Measurements from ENCODE around the gene FREM1.
"Not testable (repeated sequence)": the region's sequence is repeated elsewhere in the genome, so short reads cannot be mapped to it uniquely, and the experiment has no call there.

FREM1 gene

GRCh38 chr9:14909961-14910805 lies at the start of gene FREM1:
Gene FREM1 (minus strand): TSS chr9:14910428. CDS start chr9:14868977, 41,451 bp downstream.
- no peak for DNase-seq (ENCODE audit: low read depth in 2 of 2)

- DNase-seq (ENCODE audit: low read depth in 2 of 2): no peak
These were observed 48.8 kb upstream of the FREM1 start for GRCh38 chr9:14958989-14959388.

- no peak for DNase-seq (ENCODE audit: low read depth in 2 of 2)
These were observed 46.9 kb upstream of the FREM1 start for GRCh38 chr9:14957109-14957508.

GRCh38 chr9:14956208-14956607 lies 46.0 kb upstream of the FREM1 start:
- no peak for DNase-seq (ENCODE audit: low read depth in 2 of 2)

- no peak for DNase-seq (ENCODE audit: low read depth in 2 of 2)
These were observed 35.1 kb upstream of the FREM1 start for GRCh38 chr9:14945351-14945750.

- DNase-seq (ENCODE audit: low read depth in 2 of 2): no peak
These were observed 31.5 kb upstream of the FREM1 start for GRCh38 chr9:14941501-14942405.

- DNase-seq (ENCODE audit: low read depth in 2 of 2): no peak
These were observed 29.1 kb upstream of the FREM1 start for GRCh38 chr9:14939378-14939777.

GRCh38 chr9:14937216-14937615 lies 27.0 kb upstream of the FREM1 start:
- DNase-seq (ENCODE audit: low read depth in 2 of 2): no peak

- DNase-seq (ENCODE audit: low read depth in 2 of 2): no peak
These were observed 26.3 kb upstream of the FREM1 start for GRCh38 chr9:14936491-14936890.

GRCh38 chr9:14935964-14936363 lies 25.7 kb upstream of the FREM1 start:
- no peak for DNase-seq (ENCODE audit: low read depth in 2 of 2)

- DNase-seq (ENCODE audit: low read depth in 2 of 2): no peak
These were observed 25.0 kb upstream of the FREM1 start for GRCh38 chr9:14935106-14935751.

GRCh38 chr9:14932641-14933040 lies 22.4 kb upstream of the FREM1 start:
- DNase-seq (ENCODE audit: low read depth in 2 of 2): no peak

GRCh38 chr9:14932231-14932630 lies 22.0 kb upstream of the FREM1 start:
- DNase-seq (ENCODE audit: low read depth in 2 of 2): no peak

- no peak for DNase-seq (ENCODE audit: low read depth in 2 of 2)
These were observed 16.9 kb upstream of the FREM1 start for GRCh38 chr9:14926941-14927624.

GRCh38 chr9:14924230-14925219 lies 14.3 kb upstream of the FREM1 start:
- no peak for DNase-seq (ENCODE audit: low read depth in 2 of 2)

- no peak for DNase-seq (ENCODE audit: low read depth in 2 of 2)
These were observed 13.5 kb upstream of the FREM1 start for GRCh38 chr9:14923701-14924100.

- DNase-seq (ENCODE audit: low read depth in 2 of 2): not testable (repeated sequence)
These were observed 10.6 kb upstream of the FREM1 start for GRCh38 chr9:14920805-14921204.

- DNase-seq (ENCODE audit: low read depth in 2 of 2): no peak
These were observed 3.1 kb upstream of the FREM1 start for GRCh38 chr9:14913366-14913765.

- DNase-seq (ENCODE audit: low read depth in 2 of 2): no peak
These were observed 2.6 kb upstream of the FREM1 start for GRCh38 chr9:14912859-14913258.

GRCh38 chr9:14911046-14911445 lies 818 bp upstream of the FREM1 start:
- DNase-seq (ENCODE audit: low read depth in 2 of 2): no peak
